ENCODE data around the gene RANBP9. TPM values are rescaled to one million over a fixed set of nuclear protein-coding genes. Genes with fewer than 3 reads are reported as not detected.

The RANBP9 gene
- total RNA-seq, 4 donors from 2014 or later, result 29.3 to 57.1 (median 42.4) TPM

- H3K4me3 ChIP-seq, result no peak overlapping the region
- intact Hi-C loops (cut with DNase I), result loop anchor here (5.0 kb wide), 2 partner anchors 34 to 241 kb away; no protein-coding TSS in a partner anchor
- H3K4me1 ChIP-seq, result peaks cover 8 to 25% (median 17%) of the 10 kb centered on the region in 4 donors
- TF ChIP-seq EP300 (IDR thresholded peaks at IDR 0.05), result no peak
- TF ChIP-seq POLR2AphosphoS5 (IDR thresholded peaks at IDR 0.05), result no peak
- no peak for TF ChIP-seq CTCF (IDR thresholded peaks at IDR 0.05)
- TF ChIP-seq POLR2A (IDR thresholded peaks at IDR 0.05; ENCODE audit: low read depth), result no peak
- H3K27me3 ChIP-seq, result no peaks in the 10 kb centered on the region
- no peak overlapping the region for H3K27ac ChIP-seq (replicated peaks in 1 of 4)
- H3K36me3 ChIP-seq, result peaks cover 0 to 25% (median 9%) of the 10 kb centered on the region in 4 donors
- 90% methylated on average over 3 of the region's 3 CpGs for WGBS
- DNase-seq (ENCODE audit: extremely low spot score), result no peak
- no peaks in the 10 kb centered on the region for H3K9me3 ChIP-seq
These were observed 133.7 kb downstream of the RANBP9 start for GRCh38 chr6:13577926-13578325.

- H3K4me3 ChIP-seq, result no peak overlapping the region
- TF ChIP-seq POLR2AphosphoS5 (IDR thresholded peaks at IDR 0.05), result no peak
- TF ChIP-seq EP300 (IDR thresholded peaks at IDR 0.05), result no peak
- TF ChIP-seq POLR2A (IDR thresholded peaks at IDR 0.05; ENCODE audit: low read depth), result no peak
- TF ChIP-seq CTCF (IDR thresholded peaks at IDR 0.05), result no peak
- H3K36me3 ChIP-seq, result peaks cover 0 to 14% (median 4%) of the 10 kb centered on the region in 4 donors
- H3K9me3 ChIP-seq, result no peaks in the 10 kb centered on the region
- 95% methylated on average over 3 of the region's 3 CpGs for WGBS
- peaks cover 13 to 25% (median 17%) of the 10 kb centered on the region in 4 donors for H3K4me1 ChIP-seq
- H3K27me3 ChIP-seq, result no peaks in the 10 kb centered on the region
- intact Hi-C loops (cut with DNase I), result loop anchor here (5.0 kb wide), 2 partner anchors 36 to 239 kb away; no protein-coding TSS in a partner anchor
- peak; percentile 10 for DNase-seq (ENCODE audit: extremely low spot score)
- peak overlapping the region in 3 of 4 donors; percentile 96 to 99 (median 98) for H3K27ac ChIP-seq (replicated peaks in 1 of 4)
These were observed 135.6 kb downstream of the RANBP9 start for GRCh38 chr6:13576017-13576416.

- TF ChIP-seq CTCF (IDR thresholded peaks at IDR 0.05), result peak; percentile 75 to 86 (median 78)
- TF ChIP-seq EP300 (IDR thresholded peaks at IDR 0.05), result no peak
- peak overlapping the region; percentile 74 to 96 (median 86) for H3K4me3 ChIP-seq
- 30% methylated on average over 3 of the region's 3 CpGs for WGBS
- peak overlapping the region; percentile 92 to 99 (median 97) for H3K27ac ChIP-seq (replicated peaks in 1 of 4)
- intact Hi-C loops (cut with DNase I), result loop anchor here (5.0 kb wide), 2 partner anchors 37 to 238 kb away; no protein-coding TSS in a partner anchor
- H3K4me1 ChIP-seq, result peaks cover 13 to 25% (median 17%) of the 10 kb centered on the region in 4 donors
- H3K9me3 ChIP-seq, result no peaks in the 10 kb centered on the region
- DNase-seq (ENCODE audit: extremely low spot score), result no peak
- peaks cover 0 to 10% (median 2%) of the 10 kb centered on the region in 4 donors for H3K36me3 ChIP-seq
- H3K27me3 ChIP-seq, result no peaks in the 10 kb centered on the region
These were observed 136.3 kb downstream of the RANBP9 start for GRCh38 chr6:13575377-13575775.

- H3K27me3 ChIP-seq, result no peaks in the 10 kb centered on the region
- peak within 1 kb of the TSS; percentile 92 to 99 (median 97) for H3K27ac ChIP-seq (replicated peaks in 1 of 4)
- peak; percentile 95 for DNase-seq (ENCODE audit: extremely low spot score)
- intact Hi-C loops (cut with DNase I), result loop anchor here (5.0 kb wide), 2 partner anchors 38 to 237 kb away; no protein-coding TSS in a partner anchor
- peak within 1 kb of the TSS; percentile 74 to 96 (median 86) for H3K4me3 ChIP-seq
- peaks cover 13 to 25% (median 17%) of the 10 kb centered on the region in 4 donors for H3K4me1 ChIP-seq
- peaks cover 0 to 4% (median under 1%) of the 10 kb centered on the region in 4 donors for H3K36me3 ChIP-seq
- H3K9me3 ChIP-seq, result no peaks in the 10 kb centered on the region
- under 1% methylated on average over 34 of the region's 52 CpGs for WGBS
- TF ChIP-seq CTCF (IDR thresholded peaks at IDR 0.05) (no peak), EP300 (IDR thresholded peaks at IDR 0.05) (no peak), POLR2A (IDR thresholded peaks at IDR 0.05; ENCODE audit: low read depth) (peak; percentile 78), POLR2AphosphoS5 (IDR thresholded peaks at IDR 0.05) (peak; percentile 69 to 91)
These were observed 136.9 kb downstream of the RANBP9 start, which contains the start of gene SIRT5 for GRCh38 chr6:13574571-13575376. Gene SIRT5 (plus strand): TSS chr6:13574601. CDS start chr6:13584111, 9,510 bp downstream.

Data from esophagus muscularis mucosa (tissue), 4 donors.